Left renal cortex interstitium (tissue), 4 donors: ENCODE results near the gene PDE9A. TPM values are rescaled to one million over a fixed set of nuclear protein-coding genes. Genes with fewer than 3 reads are reported as not detected.

Source experiments
- DNase-seq, 4 donors: peaks; one replicate each; pipeline ENCODE4 v3.0.0-alpha.2; 2013; ENCODE audit warnings: low read depth in 4 of 4, low spot score in 2 of 4, missing footprints in 1 of 4
- polyA plus RNA-seq, 4 donors: library from polyadenylated mRNA; unstranded; fragments of 120-200 nt; gene quantifications; one replicate each; pipeline ENCODE4 v1.2.1, GENCODE V29; 2013; ENCODE audit not compliant: insufficient read length in 4 of 4

The PDE9A gene
- polyA plus RNA-seq, 4 donors = 35.9 to 45.0 (median 38.7) TPM

- no peak for DNase-seq
Measured at GRCh38 chr21:42733037-42733627, 79.7 kb downstream of the PDE9A start.

- DNase-seq = no peak
Measured at GRCh38 chr21:42733874-42734273, 80.5 kb downstream of the PDE9A start.

GRCh38 chr21:42734323-42734971 lies 81.0 kb downstream of the PDE9A start:
- DNase-seq = no peak

- DNase-seq = no peak
Measured at GRCh38 chr21:42735061-42735460, 81.6 kb downstream of the PDE9A start.

GRCh38 chr21:42735944-42736343 lies 82.5 kb downstream of the PDE9A start:
- no peak for DNase-seq

GRCh38 chr21:42736646-42737350 lies 83.4 kb downstream of the PDE9A start:
- DNase-seq = no peak

GRCh38 chr21:42737951-42738590 lies 84.7 kb downstream of the PDE9A start:
- DNase-seq = no peak

- no peak for DNase-seq
Measured at GRCh38 chr21:42739061-42739931, 85.9 kb downstream of the PDE9A start.

GRCh38 chr21:42740405-42740909 lies 87.0 kb downstream of the PDE9A start:
- DNase-seq = no peak

GRCh38 chr21:42741066-42741465 lies 87.6 kb downstream of the PDE9A start:
- no peak for DNase-seq

- no peak for DNase-seq
Measured at GRCh38 chr21:42744520-42745445, 91.4 kb downstream of the PDE9A start.

GRCh38 chr21:42745511-42746239 lies 92.3 kb downstream of the PDE9A start:
- DNase-seq = no peak

- DNase-seq = no peak
Measured at GRCh38 chr21:42746240-42746592, 92.8 kb downstream of the PDE9A start.

- no peak for DNase-seq
Measured at GRCh38 chr21:42746593-42747275, 93.3 kb downstream of the PDE9A start.

- no peak for DNase-seq
Measured at GRCh38 chr21:42747276-42747701, 93.9 kb downstream of the PDE9A start.

- no peak for DNase-seq
Measured at GRCh38 chr21:42747746-42748351, 94.4 kb downstream of the PDE9A start.

- DNase-seq = no peak
Measured at GRCh38 chr21:42748620-42749176, 95.3 kb downstream of the PDE9A start.
